ENCODE results near the gene ASTN2.

Gene ASTN2

DNA sequence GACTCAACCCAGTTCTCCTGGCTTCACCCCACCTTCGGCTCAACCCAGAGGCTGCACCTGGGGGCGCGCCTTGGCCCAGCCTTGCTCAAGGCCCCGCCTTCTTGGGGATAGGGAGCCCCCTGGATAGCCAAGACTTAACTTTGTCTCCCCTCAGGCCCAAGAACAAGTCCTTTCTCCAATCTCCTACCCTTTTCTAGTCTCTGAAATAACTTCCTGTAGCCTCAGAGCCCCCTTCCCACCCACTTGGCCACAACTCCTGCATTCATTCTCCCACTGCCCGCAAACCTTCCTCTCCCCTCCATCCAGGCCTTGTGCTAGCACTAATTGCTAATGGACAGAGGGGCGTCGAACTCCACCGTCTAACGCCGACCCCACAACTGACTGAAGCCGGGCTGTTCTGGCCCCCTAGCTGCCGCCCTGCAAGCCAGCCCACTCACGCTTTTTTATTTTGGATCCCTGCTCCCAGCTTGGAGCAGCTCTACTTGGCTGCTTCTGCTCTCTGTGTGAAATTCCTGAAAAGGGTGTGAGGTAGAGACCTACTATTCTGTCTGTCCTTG, 579 bp upstream of the ASTN2 start:
- Histone ChIP-seq H3K4me2 (ENCODE audit: low read length) (no peak overlapping the region), H3K9me2 (ENCODE audit: low read depth, low read length) (no peaks in the 10 kb centered on the region), H3F3A (ENCODE audit: insufficient read depth, low read length) (no peaks in the 10 kb centered on the region), H3K4me1 (ENCODE audit: insufficient read depth, low read length, severe bottlenecking) (no peaks in the 10 kb centered on the region), H3K27me3 (ENCODE audit: insufficient read depth, low read length) (no peaks in the 10 kb centered on the region), H3K36me3 (ENCODE audit: insufficient read depth, low read length) (no peaks in the 10 kb centered on the region), H3K4me3 (ENCODE audit: low read depth, low read length, poor library complexity, severe bottlenecking) (no peak overlapping the region), H4K20me1 (ENCODE audit: insufficient read depth, low read length) (no peaks in the 10 kb centered on the region), H2AFZ (ENCODE audit: low read length) (no peak overlapping the region), H3K79me2 (ENCODE audit: insufficient read depth, low read length) (no peaks in the 10 kb centered on the region), H3K9ac (ENCODE audit: low read length) (no peak overlapping the region), H3K9me3 (ENCODE audit: low read length) (no peaks in the 10 kb centered on the region), H3K27ac (ENCODE audit: low read depth, low read length, poor library complexity, severe bottlenecking) (no peak overlapping the region)
- TF ChIP-seq, protein P1, sequence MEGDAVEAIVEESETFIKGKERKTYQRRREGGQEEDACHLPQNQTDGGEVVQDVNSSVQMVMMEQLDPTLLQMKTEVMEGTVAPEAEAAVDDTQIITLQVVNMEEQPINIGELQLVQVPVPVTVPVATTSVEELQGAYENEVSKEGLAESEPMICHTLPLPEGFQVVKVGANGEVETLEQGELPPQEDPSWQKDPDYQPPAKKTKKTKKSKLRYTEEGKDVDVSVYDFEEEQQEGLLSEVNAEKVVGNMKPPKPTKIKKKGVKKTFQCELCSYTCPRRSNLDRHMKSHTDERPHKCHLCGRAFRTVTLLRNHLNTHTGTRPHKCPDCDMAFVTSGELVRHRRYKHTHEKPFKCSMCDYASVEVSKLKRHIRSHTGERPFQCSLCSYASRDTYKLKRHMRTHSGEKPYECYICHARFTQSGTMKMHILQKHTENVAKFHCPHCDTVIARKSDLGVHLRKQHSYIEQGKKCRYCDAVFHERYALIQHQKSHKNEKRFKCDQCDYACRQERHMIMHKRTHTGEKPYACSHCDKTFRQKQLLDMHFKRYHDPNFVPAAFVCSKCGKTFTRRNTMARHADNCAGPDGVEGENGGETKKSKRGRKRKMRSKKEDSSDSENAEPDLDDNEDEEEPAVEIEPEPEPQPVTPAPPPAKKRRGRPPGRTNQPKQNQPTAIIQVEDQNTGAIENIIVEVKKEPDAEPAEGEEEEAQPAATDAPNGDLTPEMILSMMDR (IDR thresholded peaks at IDR 0.05; ENCODE audit: low read length), result no peak
- no peak for TF ChIP-seq EZH2 (IDR thresholded peaks at IDR 0.05; ENCODE audit: borderline replicate concordance, low read length)

DNA sequence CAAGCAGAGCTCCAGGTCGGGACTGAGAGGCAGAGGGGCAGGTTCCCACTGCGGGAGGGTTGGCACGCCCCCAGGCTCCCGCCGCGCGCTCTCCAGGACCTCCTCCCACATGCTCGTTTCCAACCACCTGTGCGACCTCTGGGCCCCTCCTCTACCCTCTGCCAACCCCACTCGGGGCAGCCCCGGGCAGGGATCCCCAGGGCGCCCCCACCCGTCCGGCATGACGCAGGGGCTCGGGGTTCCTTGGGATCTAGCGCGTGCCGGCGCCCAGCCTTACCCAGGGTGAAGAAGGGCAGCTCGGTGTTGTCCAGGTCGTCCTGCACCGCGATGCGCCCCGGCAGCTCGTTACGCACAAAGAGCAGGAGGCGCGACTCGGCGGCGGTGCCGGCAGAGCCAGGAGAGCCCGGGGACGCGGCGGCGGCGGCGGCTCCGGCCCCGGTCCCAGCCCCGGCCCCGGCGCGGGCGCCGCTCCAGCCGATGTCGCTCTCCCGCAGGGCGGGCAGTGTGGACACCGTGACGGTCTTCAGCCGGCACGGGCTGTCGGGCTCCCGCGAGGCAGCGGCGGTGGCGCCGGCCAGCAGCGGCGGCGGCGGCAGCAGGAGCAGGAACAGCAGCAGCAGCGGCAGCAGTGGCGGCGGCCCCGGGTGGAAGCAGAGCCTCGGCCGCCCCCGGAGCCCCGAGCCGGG, 494 bp downstream of the ASTN2 start:
- Histone ChIP-seq H3F3A (ENCODE audit: insufficient read depth, low read length) (no peaks in the 10 kb centered on the region), H3K4me2 (ENCODE audit: low read length) (no peak overlapping the region), H3K27me3 (ENCODE audit: insufficient read depth, low read length) (no peaks in the 10 kb centered on the region), H3K4me3 (ENCODE audit: low read depth, low read length, poor library complexity, severe bottlenecking) (no peak overlapping the region), H3K9me2 (ENCODE audit: low read depth, low read length) (no peaks in the 10 kb centered on the region), H3K79me2 (ENCODE audit: insufficient read depth, low read length) (no peaks in the 10 kb centered on the region), H3K27ac (ENCODE audit: low read depth, low read length, poor library complexity, severe bottlenecking) (no peak overlapping the region), H4K20me1 (ENCODE audit: insufficient read depth, low read length) (no peaks in the 10 kb centered on the region), H3K9ac (ENCODE audit: low read length) (no peak overlapping the region), H3K9me3 (ENCODE audit: low read length) (no peaks in the 10 kb centered on the region), H2AFZ (ENCODE audit: low read length) (no peak overlapping the region), H3K4me1 (ENCODE audit: insufficient read depth, low read length, severe bottlenecking) (no peaks in the 10 kb centered on the region), H3K36me3 (ENCODE audit: insufficient read depth, low read length) (no peaks in the 10 kb centered on the region)
- TF ChIP-seq, protein P1 (IDR thresholded peaks at IDR 0.05; ENCODE audit: low read length), result no peak
- TF ChIP-seq EZH2 (IDR thresholded peaks at IDR 0.05; ENCODE audit: borderline replicate concordance, low read length), result no peak

DNA sequence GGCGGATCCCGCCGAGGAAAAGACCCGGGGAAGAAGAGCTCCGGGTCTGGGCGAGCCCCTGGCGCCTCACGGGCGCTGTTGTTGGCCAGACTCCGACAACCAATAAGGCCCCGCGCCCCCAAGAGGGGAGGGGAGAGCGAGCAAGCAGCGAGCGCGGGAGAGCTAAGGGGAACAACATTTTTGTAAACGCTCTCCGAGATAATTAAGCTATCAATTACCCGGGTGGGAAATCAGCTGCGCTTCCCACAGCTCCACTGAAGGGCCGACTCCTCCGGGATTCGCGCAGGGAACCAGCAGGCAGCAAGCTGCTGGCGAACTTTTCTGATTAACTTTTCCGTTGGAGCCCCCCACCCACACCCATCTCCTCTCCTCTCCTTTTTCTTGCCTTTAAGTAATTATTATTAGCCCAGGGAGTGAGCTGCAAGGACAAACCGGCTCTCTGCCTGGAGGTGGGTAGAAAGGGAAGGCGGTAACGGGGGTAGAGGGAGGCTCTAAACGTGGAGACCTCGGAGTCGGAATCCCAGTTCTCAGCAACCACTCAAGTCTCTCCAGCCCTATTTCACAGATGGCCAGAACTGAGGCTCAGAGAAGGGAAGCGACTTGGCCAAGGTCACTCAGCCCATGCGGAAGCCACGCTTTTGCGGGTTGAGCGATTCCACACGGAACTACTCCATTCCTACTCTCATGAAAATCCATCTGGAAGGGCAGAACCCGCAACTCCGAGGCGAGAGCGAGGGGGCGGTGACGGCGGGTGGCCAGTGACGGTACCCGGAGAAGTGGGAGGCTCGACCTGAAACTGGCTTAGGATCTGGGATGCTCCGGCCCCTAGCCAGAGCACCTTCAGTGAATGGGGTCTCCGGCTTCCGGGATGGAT, 1.3 kb downstream of the ASTN2 start:
- H3K4me3 ChIP-seq (ENCODE audit: low read depth, low read length, poor library complexity, severe bottlenecking), result no peak overlapping the region
- no peaks in the 10 kb centered on the region for H3F3A ChIP-seq (ENCODE audit: insufficient read depth, low read length)
- H3K27ac ChIP-seq (ENCODE audit: low read depth, low read length, poor library complexity, severe bottlenecking), result no peak overlapping the region
- H3K9me2 ChIP-seq (ENCODE audit: low read depth, low read length), result no peaks in the 10 kb centered on the region
- H3K4me2 ChIP-seq (ENCODE audit: low read length), result no peak overlapping the region
- no peaks in the 10 kb centered on the region for H3K79me2 ChIP-seq (ENCODE audit: insufficient read depth, low read length)
- H3K9me3 ChIP-seq (ENCODE audit: low read length), result no peaks in the 10 kb centered on the region
- TF ChIP-seq EZH2 (IDR thresholded peaks at IDR 0.05; ENCODE audit: borderline replicate concordance, low read length), result no peak
- TF ChIP-seq, protein P1 (IDR thresholded peaks at IDR 0.05; ENCODE audit: low read length), result no peak
- H4K20me1 ChIP-seq (ENCODE audit: insufficient read depth, low read length), result no peaks in the 10 kb centered on the region
- no peak overlapping the region for H3K9ac ChIP-seq (ENCODE audit: low read length)
- H3K4me1 ChIP-seq (ENCODE audit: insufficient read depth, low read length, severe bottlenecking), result no peaks in the 10 kb centered on the region
- no peaks in the 10 kb centered on the region for H3K27me3 ChIP-seq (ENCODE audit: insufficient read depth, low read length)
- H2AFZ ChIP-seq (ENCODE audit: low read length), result no peak overlapping the region
- H3K36me3 ChIP-seq (ENCODE audit: insufficient read depth, low read length), result no peaks in the 10 kb centered on the region

Measured in OCI-LY1 (cell line).